ENCODE data around the gene OTULIN.

Gene OTULIN

DNA sequence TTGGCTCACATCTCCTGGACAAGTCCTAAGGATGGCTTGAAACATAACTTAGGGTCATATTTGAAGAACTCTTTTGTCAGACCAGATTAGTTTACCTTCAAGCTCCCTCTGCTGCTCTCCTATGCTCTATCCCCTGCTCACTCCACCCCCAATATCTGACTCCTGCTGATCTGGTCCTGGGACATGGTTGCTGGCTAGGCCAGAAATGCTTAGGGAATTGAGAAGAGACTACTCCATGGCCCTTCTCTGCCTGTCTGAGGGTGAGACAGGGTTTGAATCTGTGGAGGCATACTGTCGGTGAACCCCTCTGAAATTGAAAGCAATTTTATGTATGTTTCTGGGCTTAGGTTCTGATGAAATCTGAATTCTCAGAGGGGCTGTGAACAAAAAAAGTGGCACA, 3.3 kb downstream of the OTULIN start:
- 94 to 100% methylated on average over 1 of the region's 1 CpG for WGBS, 2 experiments
- H3K4me1 ChIP-seq (ENCODE audit: control insufficient read depth, insufficient read depth, low read length), result no peaks in the 10 kb centered on the region
- H3K9me3 ChIP-seq (ENCODE audit: control insufficient read depth, low read length), result no peaks in the 10 kb centered on the region
- no peak overlapping the region for H3K27ac ChIP-seq (ENCODE audit: insufficient read depth, low read depth, low read length, poor library complexity, severe bottlenecking)
- H3K27me3 ChIP-seq (ENCODE audit: control insufficient read depth, insufficient read depth, low read length, poor library complexity, severe bottlenecking), result peaks cover 10% of the 10 kb centered on the region
- H3K36me3 ChIP-seq (ENCODE audit: control insufficient read depth, insufficient read depth, low read length), result no peaks in the 10 kb centered on the region
- no peak overlapping the region for H3K4me3 ChIP-seq (ENCODE audit: insufficient read depth, low read depth, low read length)

DNA sequence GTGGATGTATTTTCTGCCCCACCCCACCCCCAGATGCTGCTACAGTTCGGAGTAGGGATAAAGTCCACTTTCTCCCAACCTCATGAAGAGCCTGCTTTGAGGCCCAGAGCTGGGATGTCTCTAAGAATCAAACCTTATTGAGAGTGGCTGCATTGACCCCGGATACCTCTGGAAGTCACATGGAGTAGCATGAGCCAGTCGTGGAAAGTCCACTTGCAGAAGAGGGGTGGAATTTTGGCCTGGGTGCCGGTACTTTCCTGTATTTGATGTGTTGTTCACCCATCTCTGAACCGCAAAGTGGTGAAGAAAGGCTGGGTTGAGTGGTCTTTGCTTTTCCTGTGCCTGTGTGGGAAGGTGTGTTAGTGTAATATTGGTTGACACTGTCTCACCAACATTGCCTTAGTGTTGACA, 3.7 kb downstream of the OTULIN start:
- no peaks in the 10 kb centered on the region for H3K36me3 ChIP-seq (ENCODE audit: control insufficient read depth, insufficient read depth, low read length)
- no peak overlapping the region for H3K27ac ChIP-seq (ENCODE audit: insufficient read depth, low read depth, low read length, poor library complexity, severe bottlenecking)
- peaks cover 10% of the 10 kb centered on the region for H3K27me3 ChIP-seq (ENCODE audit: control insufficient read depth, insufficient read depth, low read length, poor library complexity, severe bottlenecking)
- WGBS, 2 experiments, result 94% methylated on average over 5 of the region's 5 CpGs
- H3K4me1 ChIP-seq (ENCODE audit: control insufficient read depth, insufficient read depth, low read length), result no peaks in the 10 kb centered on the region
- H3K4me3 ChIP-seq (ENCODE audit: insufficient read depth, low read depth, low read length), result no peak overlapping the region
- no peaks in the 10 kb centered on the region for H3K9me3 ChIP-seq (ENCODE audit: control insufficient read depth, low read length)

DNA sequence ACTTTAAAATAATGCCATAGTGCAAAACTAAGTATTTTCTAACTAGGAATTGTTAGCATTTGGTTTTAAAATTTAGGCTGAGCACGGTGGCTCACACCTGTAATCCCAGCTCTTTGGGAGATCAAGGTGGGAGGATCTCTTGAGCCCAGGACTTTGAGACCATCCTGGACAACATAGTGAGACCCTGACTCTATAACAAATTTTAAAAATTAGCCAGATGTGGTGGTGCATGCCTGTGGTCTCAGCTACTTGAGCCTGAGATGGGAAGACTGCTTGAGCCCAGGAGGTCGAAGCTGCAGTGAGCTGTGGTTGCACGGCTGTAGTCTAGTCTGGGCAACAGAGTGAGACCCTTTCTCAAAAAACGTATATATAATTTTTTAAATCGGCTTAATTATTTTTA, 4.9 kb downstream of the OTULIN start:
- Histone ChIP-seq H3K9me3 (ENCODE audit: control insufficient read depth, low read length) (no peaks in the 10 kb centered on the region), H3K4me3 (ENCODE audit: insufficient read depth, low read depth, low read length) (no peak overlapping the region), H3K27ac (ENCODE audit: insufficient read depth, low read depth, low read length, poor library complexity, severe bottlenecking) (no peak overlapping the region), H3K36me3 (ENCODE audit: control insufficient read depth, insufficient read depth, low read length) (no peaks in the 10 kb centered on the region), H3K4me1 (ENCODE audit: control insufficient read depth, insufficient read depth, low read length) (no peaks in the 10 kb centered on the region), H3K27me3 (ENCODE audit: control insufficient read depth, insufficient read depth, low read length, poor library complexity, severe bottlenecking) (peaks cover 5% of the 10 kb centered on the region)
- WGBS, 2 experiments, result 96% methylated on average over 4 to 5 of the region's 5 CpGs

DNA sequence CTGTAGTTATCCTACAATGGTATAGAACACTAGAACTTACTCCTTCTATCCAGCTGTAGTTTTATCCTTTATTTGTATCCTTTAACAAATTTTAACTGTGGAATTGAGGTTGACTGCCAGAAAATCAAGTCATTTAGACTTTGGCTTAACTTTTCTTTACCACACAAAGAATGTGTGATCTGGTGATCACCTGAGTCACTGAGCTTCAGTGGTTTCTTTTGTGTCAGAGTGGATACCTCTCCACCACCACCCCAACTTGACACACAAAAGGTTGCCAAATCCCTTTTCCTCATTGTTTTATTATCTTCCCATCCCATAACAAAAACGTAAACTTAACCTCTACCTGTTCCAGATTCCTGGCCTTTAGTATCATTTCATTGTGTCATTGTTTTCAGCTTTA, 5.5 kb downstream of the OTULIN start:
- 83 to 100% methylated on average over 1 of the region's 1 CpG for WGBS, 2 experiments
- no peaks in the 10 kb centered on the region for H3K36me3 ChIP-seq (ENCODE audit: control insufficient read depth, insufficient read depth, low read length)
- H3K4me1 ChIP-seq (ENCODE audit: control insufficient read depth, insufficient read depth, low read length), result no peaks in the 10 kb centered on the region
- peaks cover 5% of the 10 kb centered on the region for H3K27me3 ChIP-seq (ENCODE audit: control insufficient read depth, insufficient read depth, low read length, poor library complexity, severe bottlenecking)
- H3K27ac ChIP-seq (ENCODE audit: insufficient read depth, low read depth, low read length, poor library complexity, severe bottlenecking), result no peak overlapping the region
- H3K4me3 ChIP-seq (ENCODE audit: insufficient read depth, low read depth, low read length), result no peak overlapping the region
- H3K9me3 ChIP-seq (ENCODE audit: control insufficient read depth, low read length), result no peaks in the 10 kb centered on the region

DNA sequence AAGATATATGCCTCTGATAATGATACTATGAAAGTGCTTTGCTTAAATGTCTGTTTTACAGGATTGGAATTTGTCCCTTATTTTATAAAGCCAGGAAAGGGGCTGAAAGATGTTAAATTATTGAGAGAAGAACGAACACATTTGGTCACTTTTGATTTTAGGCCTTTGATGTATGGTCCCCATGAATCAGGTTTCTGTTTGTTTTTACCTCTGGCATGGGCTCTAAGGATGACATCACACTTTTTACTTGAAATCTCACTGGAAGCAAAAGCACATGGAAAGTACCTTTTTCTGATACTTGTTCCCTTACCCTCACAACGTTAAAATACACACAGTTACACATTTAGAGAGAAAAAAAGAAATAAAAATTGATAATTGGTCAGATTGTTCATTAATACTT, 6.9 kb downstream of the OTULIN start:
- Histone ChIP-seq H3K36me3 (ENCODE audit: control insufficient read depth, insufficient read depth, low read length) (no peaks in the 10 kb centered on the region), H3K4me3 (ENCODE audit: insufficient read depth, low read depth, low read length) (no peak overlapping the region), H3K9me3 (ENCODE audit: control insufficient read depth, low read length) (no peaks in the 10 kb centered on the region), H3K4me1 (ENCODE audit: control insufficient read depth, insufficient read depth, low read length) (no peaks in the 10 kb centered on the region), H3K27ac (ENCODE audit: insufficient read depth, low read depth, low read length, poor library complexity, severe bottlenecking) (no peak overlapping the region), H3K27me3 (ENCODE audit: control insufficient read depth, insufficient read depth, low read length, poor library complexity, severe bottlenecking) (no peaks in the 10 kb centered on the region)
- WGBS, 2 experiments, result 93 to 100% methylated on average over 1 to 2 of the region's 2 CpGs

DNA sequence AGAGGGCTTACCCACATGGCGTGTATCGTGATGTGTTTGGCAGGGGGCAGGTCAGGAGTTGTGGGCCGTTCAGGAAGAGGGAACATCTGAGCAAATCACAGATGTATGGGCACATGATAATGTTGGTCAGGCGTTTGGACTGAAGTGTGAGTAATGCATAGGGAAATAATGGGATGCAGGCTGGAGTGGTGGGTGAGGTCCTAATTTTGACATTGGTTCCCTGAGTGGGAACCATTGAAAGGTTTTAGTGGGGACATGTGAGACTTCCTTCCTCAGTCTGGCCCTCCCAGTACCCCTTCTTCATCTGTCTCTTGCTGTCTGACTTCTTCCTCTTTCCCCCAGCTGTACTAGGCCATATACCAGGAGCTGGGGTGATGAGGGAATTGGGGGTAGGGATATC, 7.6 kb downstream of the OTULIN start:
- Histone ChIP-seq H3K27ac (ENCODE audit: insufficient read depth, low read depth, low read length, poor library complexity, severe bottlenecking) (no peak overlapping the region), H3K27me3 (ENCODE audit: control insufficient read depth, insufficient read depth, low read length, poor library complexity, severe bottlenecking) (no peaks in the 10 kb centered on the region), H3K9me3 (ENCODE audit: control insufficient read depth, low read length) (no peaks in the 10 kb centered on the region), H3K4me1 (ENCODE audit: control insufficient read depth, insufficient read depth, low read length) (no peaks in the 10 kb centered on the region), H3K4me3 (ENCODE audit: insufficient read depth, low read depth, low read length) (no peak overlapping the region), H3K36me3 (ENCODE audit: control insufficient read depth, insufficient read depth, low read length) (no peaks in the 10 kb centered on the region)
- 93 to 97% methylated on average over 4 of the region's 4 CpGs for whole genome bisulfite sequencing, 2 experiments

DNA sequence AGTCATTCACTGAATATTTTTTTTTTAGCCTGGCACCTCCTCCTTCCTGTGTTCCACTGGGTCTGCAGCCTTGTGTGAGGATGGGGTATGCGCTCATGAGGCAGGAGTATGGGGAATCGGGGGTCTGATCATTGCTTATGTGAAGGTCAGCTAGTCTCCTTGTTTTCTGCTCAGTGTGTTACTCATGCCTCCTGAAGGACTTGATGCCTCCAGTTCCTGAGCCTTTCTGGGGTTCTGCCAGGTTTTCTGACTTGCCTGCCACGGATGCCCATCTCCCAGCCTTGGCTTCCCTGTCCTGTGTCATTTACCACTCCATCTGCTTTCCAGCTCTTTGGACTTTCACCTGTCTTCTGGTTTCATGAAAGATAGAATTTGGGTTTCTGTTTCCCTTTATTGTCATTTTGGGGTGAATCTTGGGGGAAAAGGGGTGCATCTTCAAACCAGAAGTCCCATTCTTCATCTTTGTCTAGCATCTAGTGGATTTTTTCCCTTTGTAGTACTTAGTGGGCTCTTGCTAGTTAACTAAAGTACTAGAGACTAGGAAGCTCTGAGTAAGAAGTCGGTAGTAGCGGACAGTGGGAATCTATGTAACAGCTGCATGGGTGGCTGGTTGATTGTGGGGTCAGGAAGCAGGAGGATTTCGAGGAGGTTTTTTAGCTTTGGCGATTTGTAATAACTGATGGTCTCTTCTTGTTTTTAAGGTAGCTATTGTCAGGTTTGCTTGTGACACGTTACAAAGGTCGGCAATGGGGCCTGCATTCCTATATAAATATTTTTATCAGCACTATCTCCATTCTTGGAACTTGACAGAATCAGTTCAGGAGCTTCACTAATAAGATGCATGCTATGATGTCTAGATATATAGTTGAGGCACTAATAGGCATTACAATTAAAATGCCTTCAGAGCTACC, 8.2 kb downstream of the OTULIN start:
- Histone ChIP-seq H3K27me3 (ENCODE audit: control insufficient read depth, insufficient read depth, low read length, poor library complexity, severe bottlenecking) (no peaks in the 10 kb centered on the region), H3K4me3 (ENCODE audit: insufficient read depth, low read depth, low read length) (no peak overlapping the region)
- 92% methylated on average over 8 to 9 of the region's 9 CpGs for WGBS, 2 experiments

DNA sequence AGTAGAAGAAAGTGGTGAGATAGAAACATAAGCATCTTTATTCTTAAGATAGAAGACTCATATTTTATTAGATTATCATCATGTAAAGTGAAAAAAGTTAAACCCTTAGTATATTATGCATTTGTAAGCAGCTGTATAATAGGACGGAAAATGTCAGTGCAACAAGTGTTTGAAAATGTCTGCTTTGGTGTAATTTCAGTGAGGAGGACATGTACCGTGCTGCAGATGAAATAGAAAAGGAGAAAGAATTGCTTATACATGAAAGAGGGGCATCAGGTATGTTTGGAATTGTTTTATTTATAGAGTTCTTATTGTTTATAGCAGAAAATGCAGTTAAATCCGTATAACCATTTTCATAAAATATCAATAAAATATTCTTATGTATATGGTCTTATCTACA, 8.9 kb downstream of the OTULIN start:
- WGBS, 2 experiments, result 97% methylated on average over 2 of the region's 3 CpGs

More for the DNA sequence above, 8.2 kb downstream of the OTULIN start:
- Histone ChIP-seq H3K36me3 (ENCODE audit: control insufficient read depth, insufficient read depth, low read length) (no peaks in the 10 kb centered on the region), H3K9me3 (ENCODE audit: control insufficient read depth, low read length) (no peaks in the 10 kb centered on the region), H3K4me1 (ENCODE audit: control insufficient read depth, insufficient read depth, low read length) (no peaks in the 10 kb centered on the region), H3K27ac (ENCODE audit: insufficient read depth, low read depth, low read length, poor library complexity, severe bottlenecking) (no peak overlapping the region)

DNA sequence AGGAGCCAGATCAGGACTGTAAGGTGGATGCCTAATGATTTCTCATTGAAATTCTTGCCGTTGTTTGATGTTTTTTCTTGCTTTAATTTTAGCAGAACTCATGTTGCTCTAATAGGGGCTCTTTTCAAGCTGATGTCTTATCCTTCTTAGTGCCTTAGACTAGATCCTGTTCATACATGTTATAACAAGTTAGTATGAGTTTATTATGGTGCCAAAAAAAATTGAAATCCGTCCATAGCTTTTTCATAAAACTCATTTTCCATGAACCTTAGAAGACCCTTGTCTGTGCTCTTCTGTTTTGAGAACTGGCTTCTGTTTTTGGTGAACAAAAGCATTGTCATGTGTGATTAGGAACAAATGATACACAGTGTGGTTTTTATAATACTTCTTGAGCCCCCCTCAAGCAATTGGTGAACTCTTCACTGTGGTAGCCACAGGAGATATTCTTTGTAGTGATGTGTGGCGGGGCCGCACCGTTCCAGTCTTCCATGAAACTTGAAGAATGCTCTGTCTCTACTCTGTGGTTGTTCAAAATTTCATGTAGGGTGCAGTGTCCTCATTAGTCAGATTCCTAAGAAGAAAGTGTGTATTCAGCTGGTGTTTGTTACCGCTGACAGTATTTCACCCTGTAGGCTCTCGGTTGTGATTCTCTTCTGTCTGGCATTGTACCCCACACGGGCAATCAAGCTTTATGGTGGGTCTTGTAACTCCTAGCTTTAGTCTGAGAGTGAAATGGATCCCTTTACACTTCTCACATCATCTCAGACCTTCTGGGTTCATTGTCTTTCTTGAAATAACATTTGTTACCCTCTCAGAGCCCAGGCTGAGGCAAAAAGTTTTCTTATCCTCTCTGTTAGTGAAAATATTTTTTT, 10.7 kb downstream of the OTULIN start:
- H3K4me1 ChIP-seq (ENCODE audit: control insufficient read depth, insufficient read depth, low read length), result no peaks in the 10 kb centered on the region
- no peak overlapping the region for H3K4me3 ChIP-seq (ENCODE audit: insufficient read depth, low read depth, low read length)
- H3K9me3 ChIP-seq (ENCODE audit: control insufficient read depth, low read length), result no peaks in the 10 kb centered on the region
- WGBS, 2 experiments, result 89 to 90% methylated on average over 7 to 8 of the region's 8 CpGs
- no peak overlapping the region for H3K27ac ChIP-seq (ENCODE audit: insufficient read depth, low read depth, low read length, poor library complexity, severe bottlenecking)
- H3K27me3 ChIP-seq (ENCODE audit: control insufficient read depth, insufficient read depth, low read length, poor library complexity, severe bottlenecking), result no peaks in the 10 kb centered on the region
- no peaks in the 10 kb centered on the region for H3K36me3 ChIP-seq (ENCODE audit: control insufficient read depth, insufficient read depth, low read length)

More for the DNA sequence above, 8.9 kb downstream of the OTULIN start:
- H3K9me3 ChIP-seq (ENCODE audit: control insufficient read depth, low read length), result no peaks in the 10 kb centered on the region
- H3K4me3 ChIP-seq (ENCODE audit: insufficient read depth, low read depth, low read length), result no peak overlapping the region
- H3K27ac ChIP-seq (ENCODE audit: insufficient read depth, low read depth, low read length, poor library complexity, severe bottlenecking), result no peak overlapping the region
- H3K4me1 ChIP-seq (ENCODE audit: control insufficient read depth, insufficient read depth, low read length), result no peaks in the 10 kb centered on the region
- H3K36me3 ChIP-seq (ENCODE audit: control insufficient read depth, insufficient read depth, low read length), result no peaks in the 10 kb centered on the region
- no peaks in the 10 kb centered on the region for H3K27me3 ChIP-seq (ENCODE audit: control insufficient read depth, insufficient read depth, low read length, poor library complexity, severe bottlenecking)

DNA sequence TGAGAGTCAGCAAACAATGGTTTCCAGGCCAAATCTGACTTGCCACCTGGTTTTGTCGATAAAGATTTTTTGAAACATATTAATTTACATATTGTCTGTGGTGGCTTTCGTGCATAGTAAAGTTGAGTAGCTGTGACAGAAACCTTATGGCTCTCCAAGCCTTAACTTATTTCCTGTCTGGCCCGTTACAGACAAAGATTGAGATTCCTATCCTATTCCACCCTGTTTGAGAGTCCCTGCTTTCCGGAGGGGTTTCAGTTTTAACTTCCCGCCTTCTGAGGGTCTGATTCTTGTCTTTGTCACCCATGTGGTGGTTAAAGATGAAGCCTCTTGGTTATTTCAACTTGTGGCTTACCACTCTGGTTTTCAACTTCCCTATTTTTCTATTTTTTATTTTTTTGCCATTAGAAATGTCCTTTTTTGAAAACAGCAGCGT, 11.4 kb downstream of the OTULIN start:
- Histone ChIP-seq H3K4me3 (ENCODE audit: insufficient read depth, low read depth, low read length) (no peak overlapping the region), H3K27ac (ENCODE audit: insufficient read depth, low read depth, low read length, poor library complexity, severe bottlenecking) (no peak overlapping the region), H3K27me3 (ENCODE audit: control insufficient read depth, insufficient read depth, low read length, poor library complexity, severe bottlenecking) (no peaks in the 10 kb centered on the region), H3K4me1 (ENCODE audit: control insufficient read depth, insufficient read depth, low read length) (no peaks in the 10 kb centered on the region), H3K9me3 (ENCODE audit: control insufficient read depth, low read length) (no peaks in the 10 kb centered on the region), H3K36me3 (ENCODE audit: control insufficient read depth, insufficient read depth, low read length) (no peaks in the 10 kb centered on the region)
- 96% methylated on average over 6 of the region's 6 CpGs for WGBS, 2 experiments

Measured in ectodermal cell (in vitro differentiated cells).